Chondrocyte (in vitro differentiated cells): ENCODE results near the gene MTHFS. TPM values are rescaled to one million over a fixed set of nuclear protein-coding genes. Genes with fewer than 3 reads are reported as not detected.
"Not testable (repeated sequence)": the region's sequence is repeated elsewhere in the genome, so short reads cannot be mapped to it uniquely, and the experiment has no call there.

Experiments used
- DNase-seq: peaks from one replicate; pipeline ENCODE4 v3.0.0; 2021; ENCODE audit warnings: mixed read lengths, low spot score
- H3K27ac Mint-ChIP-seq: one replicate; pipeline ENCODE4 v1.8.0; 2021; ENCODE audit warnings: mild to moderate bottlenecking, moderate library complexity, mixed read lengths; ENCODE audit not compliant: unreplicated experiment
- H3K27me3 Mint-ChIP-seq: 2 replicates; pipeline ENCODE4 v1.8.0; 2021; ENCODE audit warnings: low read depth, mixed read lengths
- H3K36me3 Mint-ChIP-seq: 2 replicates; pipeline ENCODE4 v1.8.0; 2021; ENCODE audit warnings: low read depth, mixed read lengths
- H3K4me1 Mint-ChIP-seq: 2 replicates; pipeline ENCODE4 v1.8.0; 2021; ENCODE audit warnings: low read depth, mild to moderate bottlenecking, mixed read lengths
- H3K4me3 Mint-ChIP-seq: one replicate; pipeline ENCODE4 v1.8.0; 2021; ENCODE audit warnings: mild to moderate bottlenecking, moderate library complexity, mixed read lengths; ENCODE audit not compliant: unreplicated experiment
- H3K9me3 Mint-ChIP-seq: 2 replicates; pipeline ENCODE4 v1.8.0; 2021; ENCODE audit warnings: low read depth, mixed read lengths
- total RNA-seq: library from RNA; stranded (reverse); gene quantifications from 3 replicates; pipeline ENCODE4 v1.2.1, GENCODE V29; 2021
- TF ChIP-seq, protein P1 (sequence below): fragments of 200-600 bp; sonication (generic); IDR thresholded peaks from 2 replicates; pipeline ENCODE4 v1.5.0; 2021; ENCODE audit warnings: antibody characterized with exemption, mild to moderate bottlenecking, moderate library complexity

MTHFS gene
- total RNA-seq, 1 donor from 2014 or later, result 12.9 TPM

DNA sequence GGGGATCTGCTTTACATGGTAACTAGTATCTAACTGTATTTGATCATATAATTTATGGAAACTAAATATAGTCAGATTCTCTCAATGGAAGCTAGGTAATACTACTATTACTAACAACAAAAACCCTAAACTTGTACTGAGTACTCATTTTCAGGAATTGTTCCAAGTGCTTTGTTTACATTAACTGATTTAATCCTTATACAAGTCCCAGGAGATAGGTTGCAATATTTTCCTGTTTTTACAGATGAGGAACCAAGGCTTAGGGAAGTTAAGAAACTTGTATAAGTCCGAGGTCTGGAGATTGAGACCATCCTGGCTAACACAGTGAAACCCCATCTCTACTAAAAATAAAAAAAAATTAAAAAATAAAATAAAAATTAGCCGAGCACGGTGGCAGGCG, 7.5 kb upstream of the MTHFS start:
- Mint-ChIP-seq H3K27me3 (no peaks in the 10 kb centered on the region), H3K4me3 (no peak overlapping the region), H3K4me1 (peaks cover 7% of the 10 kb centered on the region), H3K9me3 (no peaks in the 10 kb centered on the region), H3K36me3 (peaks cover 4% of the 10 kb centered on the region), H3K27ac (no peak overlapping the region)
- TF ChIP-seq, protein P1, sequence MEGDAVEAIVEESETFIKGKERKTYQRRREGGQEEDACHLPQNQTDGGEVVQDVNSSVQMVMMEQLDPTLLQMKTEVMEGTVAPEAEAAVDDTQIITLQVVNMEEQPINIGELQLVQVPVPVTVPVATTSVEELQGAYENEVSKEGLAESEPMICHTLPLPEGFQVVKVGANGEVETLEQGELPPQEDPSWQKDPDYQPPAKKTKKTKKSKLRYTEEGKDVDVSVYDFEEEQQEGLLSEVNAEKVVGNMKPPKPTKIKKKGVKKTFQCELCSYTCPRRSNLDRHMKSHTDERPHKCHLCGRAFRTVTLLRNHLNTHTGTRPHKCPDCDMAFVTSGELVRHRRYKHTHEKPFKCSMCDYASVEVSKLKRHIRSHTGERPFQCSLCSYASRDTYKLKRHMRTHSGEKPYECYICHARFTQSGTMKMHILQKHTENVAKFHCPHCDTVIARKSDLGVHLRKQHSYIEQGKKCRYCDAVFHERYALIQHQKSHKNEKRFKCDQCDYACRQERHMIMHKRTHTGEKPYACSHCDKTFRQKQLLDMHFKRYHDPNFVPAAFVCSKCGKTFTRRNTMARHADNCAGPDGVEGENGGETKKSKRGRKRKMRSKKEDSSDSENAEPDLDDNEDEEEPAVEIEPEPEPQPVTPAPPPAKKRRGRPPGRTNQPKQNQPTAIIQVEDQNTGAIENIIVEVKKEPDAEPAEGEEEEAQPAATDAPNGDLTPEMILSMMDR, result no peak
- DNase-seq, result no peak

DNA sequence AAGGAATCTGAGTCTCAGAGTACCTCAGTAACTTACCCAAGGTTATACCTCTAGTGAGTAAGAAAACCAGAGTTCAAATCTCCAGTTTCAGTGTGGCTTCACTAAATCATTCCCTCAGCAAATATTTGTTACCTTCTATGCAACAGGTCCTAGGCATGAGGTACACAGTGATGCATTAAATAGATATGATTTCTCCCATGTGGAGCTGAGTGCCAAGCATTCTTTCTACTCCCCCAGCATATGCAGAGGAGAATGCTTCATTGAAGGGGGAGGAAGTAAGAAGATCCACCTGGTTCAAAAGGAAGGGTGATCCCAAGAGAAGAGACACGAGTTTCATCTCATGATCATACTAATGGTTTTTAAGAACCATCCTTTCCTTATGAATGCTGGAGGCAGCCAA, 6.8 kb upstream of the MTHFS start:
- TF ChIP-seq, protein P1, result no peak
- no peaks in the 10 kb centered on the region for H3K27me3 Mint-ChIP-seq
- no peaks in the 10 kb centered on the region for H3K9me3 Mint-ChIP-seq
- no peak overlapping the region for H3K4me3 Mint-ChIP-seq
- peaks cover 4% of the 10 kb centered on the region for H3K36me3 Mint-ChIP-seq
- peaks cover 11% of the 10 kb centered on the region for H3K4me1 Mint-ChIP-seq
- DNase-seq, result no peak
- no peak overlapping the region for H3K27ac Mint-ChIP-seq

DNA sequence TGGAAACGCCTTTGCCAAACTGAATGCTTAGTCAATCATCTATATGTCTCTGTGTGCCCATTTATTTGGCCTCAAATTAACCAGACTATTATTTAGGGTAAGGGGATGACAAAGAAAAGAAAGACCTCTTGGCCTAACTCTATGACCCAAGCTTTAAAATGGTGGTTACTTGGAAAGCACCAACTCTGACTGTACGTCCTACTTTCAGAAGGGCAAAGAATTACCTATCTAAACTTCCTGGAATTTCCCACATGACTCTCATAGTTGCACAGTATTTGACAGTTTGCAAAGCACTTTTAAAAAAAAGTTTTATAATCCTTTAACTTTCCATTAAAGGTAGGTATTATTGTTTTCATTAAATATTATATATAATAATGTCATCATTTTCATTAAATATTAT, 6.3 kb upstream of the MTHFS start:
- Mint-ChIP-seq H3K27ac (no peak overlapping the region), H3K36me3 (peaks cover 4% of the 10 kb centered on the region), H3K27me3 (no peaks in the 10 kb centered on the region), H3K4me3 (no peak overlapping the region), H3K9me3 (no peaks in the 10 kb centered on the region), H3K4me1 (peaks cover 16% of the 10 kb centered on the region)
- DNase-seq, result no peak
- TF ChIP-seq, protein P1, result no peak

DNA sequence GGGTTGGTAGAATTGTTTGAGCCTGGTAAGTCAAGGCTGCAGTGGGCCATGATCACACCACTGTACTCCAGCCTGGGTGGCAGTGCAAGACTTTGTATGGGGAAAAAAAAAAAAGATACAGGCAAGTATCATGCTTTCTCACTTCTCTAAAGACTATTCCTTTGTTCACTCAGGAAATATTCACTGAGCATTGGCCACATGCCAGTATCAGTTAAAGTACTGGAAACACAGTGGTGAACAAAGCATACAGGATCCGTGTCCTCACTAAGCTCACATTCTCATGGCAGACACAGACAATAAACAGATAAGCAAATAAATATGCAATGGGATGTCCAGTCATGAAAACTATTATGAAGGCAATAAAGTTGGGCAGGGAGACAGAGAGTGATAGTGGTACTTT, 5.1 kb upstream of the MTHFS start:
- Mint-ChIP-seq H3K9me3 (no peaks in the 10 kb centered on the region), H3K36me3 (peaks cover 4% of the 10 kb centered on the region), H3K27me3 (no peaks in the 10 kb centered on the region), H3K4me3 (no peak overlapping the region), H3K4me1 (peaks cover 26% of the 10 kb centered on the region), H3K27ac (no peak overlapping the region)
- DNase-seq, result no peak
- TF ChIP-seq, protein P1, result no peak

DNA sequence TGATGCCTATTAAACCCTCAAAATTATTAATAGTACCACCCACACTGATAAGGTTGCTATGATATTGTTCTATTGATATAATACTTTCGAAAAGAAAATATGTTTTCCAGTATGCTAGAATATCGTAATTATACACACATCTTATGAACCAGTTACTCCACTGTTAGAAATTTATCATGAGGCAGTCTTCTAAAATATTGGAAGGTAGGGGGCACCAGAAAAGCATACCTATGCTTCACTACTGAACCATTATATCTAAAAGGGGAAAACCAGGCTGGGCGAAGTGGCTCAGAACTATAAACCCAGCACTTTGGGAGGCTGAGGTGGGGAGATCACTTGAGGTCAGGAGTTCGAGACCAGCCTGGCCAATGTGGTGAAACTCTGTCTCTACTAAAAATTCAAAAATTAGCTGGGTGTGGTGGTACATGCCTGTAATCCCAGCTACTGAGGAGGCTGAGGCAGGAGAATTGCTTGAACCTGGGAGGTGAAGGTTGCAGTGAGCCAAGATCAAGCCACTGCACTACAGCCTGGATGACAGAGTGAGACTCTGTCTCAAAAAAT, 4.1 kb upstream of the MTHFS start:
- H3K27ac Mint-ChIP-seq, H3K4me3 Mint-ChIP-seq, H3K36me3 Mint-ChIP-seq, H3K27me3 Mint-ChIP-seq, DNase-seq, H3K9me3 Mint-ChIP-seq: not testable (repeated sequence)
- TF ChIP-seq, protein P1, result peak; percentile 43
- peaks cover 33% of the 10 kb centered on the region for H3K4me1 Mint-ChIP-seq
